Measurements from ENCODE around the gene RALA.

DNA sequence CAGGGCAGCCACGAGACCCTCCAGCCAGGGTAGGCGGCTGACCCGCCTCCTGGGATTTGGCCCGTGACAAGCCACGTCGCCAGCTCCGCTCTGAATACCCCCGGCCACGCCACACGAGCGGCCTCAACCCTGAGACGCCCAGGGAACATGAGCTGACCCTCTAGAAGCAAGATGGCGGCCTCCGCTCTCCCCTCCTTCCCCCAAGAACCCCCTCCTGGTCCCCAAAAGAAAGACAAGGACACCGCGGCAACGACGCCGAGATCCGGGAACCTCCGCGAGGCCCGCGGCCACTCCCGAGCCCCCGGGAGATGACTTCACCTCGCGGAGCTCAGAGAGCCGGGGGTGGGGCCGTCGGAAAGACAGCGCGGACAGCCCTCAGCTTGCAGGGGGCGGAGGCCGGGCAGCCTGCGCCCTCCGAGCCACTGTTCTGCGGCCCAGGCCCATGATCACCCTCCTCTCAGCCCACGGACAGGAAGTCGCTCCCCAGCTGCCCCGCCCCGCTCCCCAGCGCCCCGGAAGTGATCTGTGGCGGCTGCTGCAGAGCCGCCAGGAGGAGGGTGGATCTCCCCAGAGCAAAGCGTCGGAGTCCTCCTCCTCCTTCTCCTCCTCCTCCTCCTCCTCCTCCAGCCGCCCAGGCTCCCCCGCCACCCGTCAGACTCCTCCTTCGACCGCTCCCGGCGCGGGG lies at the start of gene RALA:
- TF ChIP-seq, protein P1, sequence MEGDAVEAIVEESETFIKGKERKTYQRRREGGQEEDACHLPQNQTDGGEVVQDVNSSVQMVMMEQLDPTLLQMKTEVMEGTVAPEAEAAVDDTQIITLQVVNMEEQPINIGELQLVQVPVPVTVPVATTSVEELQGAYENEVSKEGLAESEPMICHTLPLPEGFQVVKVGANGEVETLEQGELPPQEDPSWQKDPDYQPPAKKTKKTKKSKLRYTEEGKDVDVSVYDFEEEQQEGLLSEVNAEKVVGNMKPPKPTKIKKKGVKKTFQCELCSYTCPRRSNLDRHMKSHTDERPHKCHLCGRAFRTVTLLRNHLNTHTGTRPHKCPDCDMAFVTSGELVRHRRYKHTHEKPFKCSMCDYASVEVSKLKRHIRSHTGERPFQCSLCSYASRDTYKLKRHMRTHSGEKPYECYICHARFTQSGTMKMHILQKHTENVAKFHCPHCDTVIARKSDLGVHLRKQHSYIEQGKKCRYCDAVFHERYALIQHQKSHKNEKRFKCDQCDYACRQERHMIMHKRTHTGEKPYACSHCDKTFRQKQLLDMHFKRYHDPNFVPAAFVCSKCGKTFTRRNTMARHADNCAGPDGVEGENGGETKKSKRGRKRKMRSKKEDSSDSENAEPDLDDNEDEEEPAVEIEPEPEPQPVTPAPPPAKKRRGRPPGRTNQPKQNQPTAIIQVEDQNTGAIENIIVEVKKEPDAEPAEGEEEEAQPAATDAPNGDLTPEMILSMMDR (IDR thresholded peaks at IDR 0.05): no peak
- peak; percentile 89 for TF ChIP-seq POLR2A (IDR thresholded peaks at IDR 0.05)
